ENCODE data around the gene TBC1D9.

The TBC1D9 gene

GRCh38 chr4:140630246-140630645, 125.9 kb downstream of the TBC1D9 start:
- no peak for DNase-seq
- intact Hi-C loops (cut with DNase I): no loop called here

- intact Hi-C loops (cut with DNase I): no loop called here
- DNase-seq: no peak
These were observed 128.2 kb downstream of the TBC1D9 start for GRCh38 chr4:140628016-140628415.

GRCh38 chr4:140626661-140627376, 129.4 kb downstream of the TBC1D9 start:
- intact Hi-C loops (cut with DNase I): no loop called here
- no peak for DNase-seq

DNA sequence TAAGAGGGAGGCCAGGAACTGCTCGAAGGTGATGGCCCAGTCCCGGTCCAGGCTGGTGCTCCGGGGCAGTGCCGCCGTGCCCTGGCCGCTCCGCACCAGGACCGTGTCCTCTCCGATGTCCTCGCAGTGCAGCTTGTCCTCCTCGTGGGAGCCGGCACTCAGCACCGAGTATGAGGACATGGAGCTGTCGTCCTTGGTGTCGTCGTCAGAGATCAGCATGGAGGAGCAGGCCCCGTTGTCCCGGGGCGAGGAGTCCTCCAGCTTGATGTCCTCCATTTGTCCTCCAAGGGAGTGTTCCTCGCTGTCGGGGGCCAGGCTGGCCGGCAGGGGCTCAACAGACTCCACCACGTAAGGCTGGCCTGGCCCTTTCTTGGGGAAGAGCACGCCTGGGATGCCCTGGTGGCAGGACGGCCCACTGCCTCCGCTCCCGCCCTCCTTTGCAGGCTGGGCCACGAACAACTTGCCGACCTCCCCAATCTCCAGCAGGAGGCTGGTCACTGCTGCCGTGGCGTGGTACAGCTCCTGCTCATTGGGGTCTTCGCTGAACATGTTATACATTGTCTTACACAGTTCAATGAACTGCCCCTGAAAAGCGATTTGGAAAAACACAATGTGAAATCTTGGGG, 133.7 kb downstream of the TBC1D9 start:
- intact Hi-C loops (cut with DNase I): no loop called here
- peak in 2 of 10 donors; percentile 67 to 84 for DNase-seq

GRCh38 chr4:140621161-140621560, 135.0 kb downstream of the TBC1D9 start:
- intact Hi-C loops (cut with DNase I): no loop called here

GRCh38 chr4:140617499-140618248, 138.5 kb downstream of the TBC1D9 start:
- no peak for DNase-seq
- intact Hi-C loops (cut with DNase I): loop anchor here (10.0 kb wide), 1 partner anchor 883 kb away; no protein-coding TSS in a partner anchor

More at GRCh38 chr4:140621161-140621560, 135.0 kb downstream of the TBC1D9 start:
- no peak for DNase-seq

DNA sequence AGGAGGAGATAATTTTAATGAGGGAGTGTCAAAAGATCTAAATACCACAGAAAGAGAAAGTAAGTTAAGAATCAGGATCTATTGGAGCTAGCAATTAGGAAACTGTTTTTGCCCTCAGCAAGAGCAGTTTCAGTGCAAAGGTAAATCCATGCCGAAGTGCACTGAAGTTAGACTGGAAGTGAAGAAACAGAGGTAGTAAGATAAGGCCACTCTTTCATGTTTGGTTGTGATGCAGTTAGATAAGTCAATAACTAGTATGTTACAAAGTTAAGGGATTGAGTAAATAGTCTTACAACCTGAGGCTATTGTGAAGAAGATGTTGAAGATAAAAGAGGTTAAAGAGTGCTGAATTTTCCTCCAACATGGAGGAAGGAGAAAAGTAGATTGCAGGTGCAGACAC, 140.7 kb downstream of the TBC1D9 start:
- no peak for DNase-seq
- intact Hi-C loops (cut with DNase I): loop anchor here (10.0 kb wide), 1 partner anchor 881 kb away; no protein-coding TSS in a partner anchor

DNA sequence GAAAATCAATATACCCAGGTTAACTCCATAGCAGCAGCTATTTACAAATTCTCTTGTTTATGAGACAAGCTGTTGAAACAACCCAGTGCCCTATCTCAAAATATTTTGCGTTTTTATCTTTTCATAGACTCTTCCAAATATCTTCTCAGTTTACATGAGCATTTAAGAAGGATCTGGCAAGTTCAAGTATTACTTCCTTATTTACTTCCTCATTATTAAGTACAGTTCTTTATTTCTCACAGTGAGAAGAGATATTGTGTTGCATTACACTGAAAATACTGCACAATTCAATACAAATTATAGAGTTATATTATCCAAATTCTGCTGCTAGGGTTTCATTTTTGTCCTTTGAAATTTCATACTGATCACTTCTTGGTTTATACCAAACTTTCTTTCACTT, 143.8 kb downstream of the TBC1D9 start:
- intact Hi-C loops (cut with DNase I): loop anchor here (5.0 to 10.0 kb wide), 2 partner anchors 90 to 878 kb away; partner anchors contain the start of gene ELMOD2
- no peak for DNase-seq

GRCh38 chr4:140611854-140612253, 144.3 kb downstream of the TBC1D9 start:
- no peak for DNase-seq

GRCh38 chr4:140609548-140610425, 146.4 kb downstream of the TBC1D9 start:
- peak in 1 of 10 donors; percentile 14 for DNase-seq
- intact Hi-C loops (cut with DNase I): loop anchor here (5.0 to 10.0 kb wide), 3 partner anchors 87 to 875 kb away; partner anchors contain the start of gene ELMOD2

More at GRCh38 chr4:140611854-140612253, 144.3 kb downstream of the TBC1D9 start:
- intact Hi-C loops (cut with DNase I): loop anchor here (5.0 to 10.0 kb wide), 2 partner anchors 90 to 877 kb away; partner anchors contain the start of gene ELMOD2

GRCh38 chr4:140607852-140608251, 148.3 kb downstream of the TBC1D9 start:
- DNase-seq: no peak
- intact Hi-C loops (cut with DNase I): loop anchor here (5.0 kb wide), 1 partner anchor 251 kb away; no protein-coding TSS in a partner anchor

DNA sequence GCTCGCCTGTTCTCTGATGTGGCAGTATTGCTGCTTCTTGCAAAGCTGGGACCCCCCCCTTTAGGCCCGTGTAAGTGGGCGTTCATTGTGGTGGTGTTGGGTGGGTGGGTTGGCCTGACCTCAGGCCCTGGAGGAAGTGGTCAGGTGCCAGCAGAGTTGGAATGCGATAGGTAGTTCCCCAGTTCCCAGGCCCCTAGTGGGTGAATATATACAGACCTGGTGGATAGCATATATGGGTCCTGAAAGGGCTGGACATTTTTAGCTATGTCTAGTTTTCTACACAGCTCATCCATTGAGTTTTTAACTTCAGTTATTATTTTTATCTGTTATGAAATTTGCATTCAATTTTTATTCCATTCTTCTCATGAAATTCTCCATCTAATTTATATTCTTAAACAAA, 151.6 kb downstream of the TBC1D9 start:
- intact Hi-C loops (cut with DNase I): no loop called here

GRCh38 chr4:140603286-140603685, 152.9 kb downstream of the TBC1D9 start:
- DNase-seq: no peak
- intact Hi-C loops (cut with DNase I): no loop called here

More for the DNA sequence above, 151.6 kb downstream of the TBC1D9 start:
- no peak for DNase-seq

- intact Hi-C loops (cut with DNase I): no loop called here
- no peak for DNase-seq
These were observed 153.5 kb downstream of the TBC1D9 start for GRCh38 chr4:140602714-140603113.

GRCh38 chr4:140600408-140600807, 155.8 kb downstream of the TBC1D9 start:
- intact Hi-C loops (cut with DNase I): no loop called here
- peak in 1 of 10 donors; percentile 42 for DNase-seq

DNA sequence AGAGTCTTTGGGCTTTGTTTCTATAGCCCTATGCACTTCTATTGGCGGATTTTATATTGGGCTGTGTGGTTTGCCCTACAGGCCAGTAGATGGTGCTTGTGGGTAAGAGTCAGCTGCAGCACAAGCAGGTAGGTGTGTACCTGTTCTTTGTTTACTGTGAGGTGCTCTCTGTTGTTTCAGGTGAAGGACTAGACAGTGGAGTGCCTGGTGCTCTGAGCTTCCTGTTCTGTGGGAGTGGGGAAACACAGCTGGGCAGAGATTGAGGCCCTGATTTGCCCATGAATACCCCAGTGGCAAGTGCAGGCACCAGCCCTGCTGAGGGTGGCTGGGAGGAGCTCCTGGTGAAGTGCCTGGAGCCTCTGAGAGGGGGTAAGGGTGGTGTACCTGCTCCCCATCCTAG, 161.1 kb downstream of the TBC1D9 start:
- no peak for DNase-seq
- intact Hi-C loops (cut with DNase I): no loop called here

GRCh38 chr4:140584439-140584838, 171.7 kb downstream of the TBC1D9 start:
- no peak for DNase-seq
- intact Hi-C loops (cut with DNase I): no loop called here

GRCh38 chr4:140581078-140581477, 175.1 kb downstream of the TBC1D9 start:
- intact Hi-C loops (cut with DNase I): no loop called here
- DNase-seq: no peak

DNA sequence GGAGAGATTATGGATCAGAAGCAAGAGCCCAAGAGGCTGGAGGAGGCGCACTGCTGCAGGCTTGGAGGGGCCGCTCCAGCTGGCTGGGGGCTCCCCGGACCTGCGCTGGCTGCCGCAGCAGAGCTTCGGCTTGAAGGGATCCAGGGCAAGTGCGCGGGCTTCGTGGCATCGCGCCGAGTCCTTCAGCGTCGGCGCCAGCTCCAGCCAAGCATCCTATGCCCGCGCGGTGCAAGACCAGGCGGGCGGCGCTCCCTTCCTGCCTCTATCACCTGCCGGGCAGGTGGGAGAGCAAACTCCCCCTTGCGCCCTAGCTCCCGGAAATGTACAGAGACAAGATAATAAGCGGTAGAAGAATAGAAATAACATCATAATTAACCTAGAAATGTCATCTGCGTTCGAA, 176.9 kb downstream of the TBC1D9 start:
- intact Hi-C loops (cut with DNase I): no loop called here
- DNase-seq: no peak

DNA sequence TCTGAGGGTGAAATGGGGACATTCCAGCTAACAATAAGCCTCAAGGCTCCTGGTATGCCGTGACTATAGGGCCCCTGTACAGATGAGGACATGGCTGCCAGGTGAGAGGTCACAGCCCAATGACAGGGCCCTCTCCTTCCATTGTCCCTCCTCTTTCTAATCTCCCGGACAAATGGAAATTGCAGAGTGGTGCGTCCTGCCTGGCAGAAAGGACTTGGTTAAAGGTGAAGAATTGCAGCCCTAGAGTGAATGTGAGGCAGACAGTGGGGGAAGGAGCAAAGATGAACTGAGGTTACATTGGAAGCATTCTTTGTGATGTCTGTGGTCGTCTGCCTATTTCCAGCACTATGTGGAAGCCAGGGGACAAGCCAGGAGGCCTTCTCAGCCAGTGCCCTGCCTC, 180.7 kb downstream of the TBC1D9 start:
- intact Hi-C loops (cut with DNase I): no loop called here
- DNase-seq: no peak

Measured in posterior cingulate gyrus (tissue), 11 donors.